ENCODE data around the gene CNTNAP2. TPM values are rescaled to one million over a fixed set of nuclear protein-coding genes. Genes with fewer than 3 reads are reported as not detected.

CNTNAP2 gene
- total RNA-seq, 1 donor from 2014 or later: 2.2 TPM

- intact Hi-C loops (cut with DNase I): no loop called here
- Histone ChIP-seq H3K27me3 (no peaks in the 10 kb centered on the region), H3K27ac (no peak overlapping the region), H3K4me3 (no peak overlapping the region), H3K36me3 (no peaks in the 10 kb centered on the region), H3K9me3 (no peaks in the 10 kb centered on the region), H3K4me1 (no peaks in the 10 kb centered on the region)
- DNase-seq (ENCODE audit: extremely low spot score in 2 of 2): no peak
- TF ChIP-seq POLR2A (IDR thresholded peaks at IDR 0.05): no peak
- no peak for TF ChIP-seq CTCF (IDR thresholded peaks at IDR 0.05)
- no peak for TF ChIP-seq POLR2AphosphoS5 (IDR thresholded peaks at IDR 0.05; ENCODE audit: insufficient read depth in 1 of 2, low read depth in 1 of 2)
Observed at GRCh38 chr7:146314962-146315361, 198.4 kb downstream of the CNTNAP2 start.

DNA sequence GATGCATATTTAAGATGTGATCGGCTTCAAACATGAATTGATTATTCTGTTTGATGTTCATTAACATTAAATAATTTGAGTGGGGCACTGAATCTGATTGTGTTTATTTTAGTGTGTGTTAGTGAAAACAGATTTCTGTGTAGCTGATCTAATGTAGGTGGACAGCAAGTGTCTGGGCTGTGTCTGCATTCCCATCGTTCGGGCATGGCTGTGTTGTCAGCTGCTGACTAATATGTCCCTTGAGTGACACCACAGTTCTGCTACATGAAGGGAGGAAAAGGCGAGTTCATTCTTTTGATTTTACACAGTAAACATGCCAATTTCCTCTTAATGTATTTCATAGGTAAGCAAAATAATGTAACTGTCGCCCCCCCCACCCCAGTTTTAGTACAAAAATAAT, 203.0 kb downstream of the CNTNAP2 start:
- no peak overlapping the region for H3K4me3 ChIP-seq
- DNase-seq (ENCODE audit: extremely low spot score in 2 of 2): no peak
- H3K4me1 ChIP-seq: no peaks in the 10 kb centered on the region
- intact Hi-C loops (cut with DNase I): no loop called here
- no peak overlapping the region for H3K27ac ChIP-seq
- no peaks in the 10 kb centered on the region for H3K27me3 ChIP-seq
- TF ChIP-seq POLR2A (IDR thresholded peaks at IDR 0.05) (no peak), POLR2AphosphoS5 (IDR thresholded peaks at IDR 0.05; ENCODE audit: insufficient read depth in 1 of 2, low read depth in 1 of 2) (no peak), CTCF (IDR thresholded peaks at IDR 0.05) (no peak)
- H3K9me3 ChIP-seq: no peaks in the 10 kb centered on the region
- no peaks in the 10 kb centered on the region for H3K36me3 ChIP-seq

DNA sequence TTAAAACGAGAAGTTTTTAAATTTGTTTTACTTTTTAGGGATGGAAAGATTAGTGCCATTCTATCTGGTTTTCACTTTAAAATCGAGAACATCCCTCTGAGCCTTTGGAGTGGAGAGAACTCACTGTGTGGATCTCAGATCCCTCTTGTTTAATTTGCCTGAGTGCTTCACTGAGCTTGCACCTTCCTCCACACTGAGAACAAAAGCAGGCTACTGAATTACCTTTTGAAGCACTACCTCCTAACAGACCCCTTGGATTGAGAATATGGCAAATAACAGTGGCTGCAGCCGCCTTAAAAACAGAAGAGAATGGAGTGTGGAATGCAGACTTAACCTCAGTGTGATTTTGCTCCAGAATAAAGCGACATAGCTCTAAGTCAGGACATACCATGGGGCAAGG, 204.7 kb downstream of the CNTNAP2 start:
- Histone ChIP-seq H3K4me1 (no peaks in the 10 kb centered on the region), H3K27me3 (no peaks in the 10 kb centered on the region)
- intact Hi-C loops (cut with DNase I): no loop called here

GRCh38 chr7:146331369-146331768, 214.8 kb downstream of the CNTNAP2 start:
- Histone ChIP-seq H3K27me3 (no peaks in the 10 kb centered on the region), H3K9me3 (no peaks in the 10 kb centered on the region), H3K4me1 (no peaks in the 10 kb centered on the region), H3K4me3 (no peak overlapping the region), H3K36me3 (no peaks in the 10 kb centered on the region), H3K27ac (no peak overlapping the region)
- intact Hi-C loops (cut with DNase I): no loop called here
- TF ChIP-seq POLR2AphosphoS5 (IDR thresholded peaks at IDR 0.05; ENCODE audit: insufficient read depth in 1 of 2, low read depth in 1 of 2): no peak
- TF ChIP-seq POLR2A (IDR thresholded peaks at IDR 0.05): no peak
- no peak for TF ChIP-seq CTCF (IDR thresholded peaks at IDR 0.05)
- no peak for DNase-seq (ENCODE audit: extremely low spot score in 2 of 2)

More for the DNA sequence above, 204.7 kb downstream of the CNTNAP2 start:
- Histone ChIP-seq H3K27ac (no peak overlapping the region), H3K4me3 (no peak overlapping the region), H3K36me3 (no peaks in the 10 kb centered on the region), H3K9me3 (no peaks in the 10 kb centered on the region)
- no peak for DNase-seq (ENCODE audit: extremely low spot score in 2 of 2)
- no peak for TF ChIP-seq POLR2A (IDR thresholded peaks at IDR 0.05)
- no peak for TF ChIP-seq POLR2AphosphoS5 (IDR thresholded peaks at IDR 0.05; ENCODE audit: insufficient read depth in 1 of 2, low read depth in 1 of 2)
- TF ChIP-seq CTCF (IDR thresholded peaks at IDR 0.05): no peak

DNA sequence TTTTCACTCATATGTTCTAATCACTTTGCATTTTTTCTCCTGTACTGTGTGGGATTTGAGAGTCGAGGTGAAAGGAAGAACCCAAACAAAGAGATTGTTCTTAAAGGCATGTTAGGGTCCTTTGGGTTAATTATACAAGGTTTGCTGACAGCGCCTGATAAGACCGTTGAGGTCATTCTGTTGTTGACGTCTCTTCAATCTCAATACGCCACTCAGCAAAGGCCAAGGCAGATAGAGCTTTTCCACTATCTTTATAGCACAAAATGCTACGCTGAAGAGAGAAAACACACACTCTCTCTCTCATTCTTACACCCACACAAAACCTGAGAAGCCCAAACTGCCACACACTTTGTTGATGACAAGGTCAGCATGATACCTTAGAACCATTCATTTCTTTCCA, 228.7 kb downstream of the CNTNAP2 start:
- no peaks in the 10 kb centered on the region for H3K36me3 ChIP-seq
- H3K27me3 ChIP-seq: no peaks in the 10 kb centered on the region
- no peak overlapping the region for H3K4me3 ChIP-seq
- no peaks in the 10 kb centered on the region for H3K4me1 ChIP-seq
- no peak for DNase-seq (ENCODE audit: extremely low spot score in 2 of 2)
- TF ChIP-seq CTCF (IDR thresholded peaks at IDR 0.05) (no peak), POLR2AphosphoS5 (IDR thresholded peaks at IDR 0.05; ENCODE audit: insufficient read depth in 1 of 2, low read depth in 1 of 2) (no peak), POLR2A (IDR thresholded peaks at IDR 0.05) (no peak)
- H3K9me3 ChIP-seq: no peaks in the 10 kb centered on the region
- no peak overlapping the region for H3K27ac ChIP-seq
- intact Hi-C loops (cut with DNase I): no loop called here
